ENCODE results near the gene HERPUD1.

DNA sequence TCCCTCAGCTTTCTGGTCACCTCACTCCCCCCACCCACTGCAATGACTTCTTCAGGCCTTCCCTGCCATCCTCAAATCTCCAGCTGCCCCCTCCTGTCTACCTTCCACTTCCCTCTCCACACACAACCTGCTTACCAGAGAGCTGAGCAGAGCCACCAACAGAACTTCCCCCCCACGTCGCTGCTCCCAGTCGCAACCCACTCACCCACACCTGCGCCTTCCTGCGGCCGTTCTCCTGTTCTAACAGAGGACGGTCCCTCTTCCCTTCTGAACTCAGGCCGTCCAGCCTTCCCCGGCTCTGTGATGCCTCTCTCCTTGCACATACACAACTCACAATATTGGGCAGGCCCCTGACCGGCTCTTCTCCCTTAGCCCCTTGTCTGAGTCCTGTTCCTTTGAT, 43.8 kb downstream of the HERPUD1 start:
- TF ChIP-seq, protein P1, sequence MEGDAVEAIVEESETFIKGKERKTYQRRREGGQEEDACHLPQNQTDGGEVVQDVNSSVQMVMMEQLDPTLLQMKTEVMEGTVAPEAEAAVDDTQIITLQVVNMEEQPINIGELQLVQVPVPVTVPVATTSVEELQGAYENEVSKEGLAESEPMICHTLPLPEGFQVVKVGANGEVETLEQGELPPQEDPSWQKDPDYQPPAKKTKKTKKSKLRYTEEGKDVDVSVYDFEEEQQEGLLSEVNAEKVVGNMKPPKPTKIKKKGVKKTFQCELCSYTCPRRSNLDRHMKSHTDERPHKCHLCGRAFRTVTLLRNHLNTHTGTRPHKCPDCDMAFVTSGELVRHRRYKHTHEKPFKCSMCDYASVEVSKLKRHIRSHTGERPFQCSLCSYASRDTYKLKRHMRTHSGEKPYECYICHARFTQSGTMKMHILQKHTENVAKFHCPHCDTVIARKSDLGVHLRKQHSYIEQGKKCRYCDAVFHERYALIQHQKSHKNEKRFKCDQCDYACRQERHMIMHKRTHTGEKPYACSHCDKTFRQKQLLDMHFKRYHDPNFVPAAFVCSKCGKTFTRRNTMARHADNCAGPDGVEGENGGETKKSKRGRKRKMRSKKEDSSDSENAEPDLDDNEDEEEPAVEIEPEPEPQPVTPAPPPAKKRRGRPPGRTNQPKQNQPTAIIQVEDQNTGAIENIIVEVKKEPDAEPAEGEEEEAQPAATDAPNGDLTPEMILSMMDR (IDR thresholded peaks at IDR 0.05; ENCODE audit: low read length): no peak
- no peak for TF ChIP-seq EZH2phosphoT487 (IDR thresholded peaks at IDR 0.05; ENCODE audit: low read length)

All from MM.1S (cell line).